ENCODE results near the gene IFITM2. TPM values are rescaled to one million over a fixed set of nuclear protein-coding genes. Genes with fewer than 3 reads are reported as not detected.

The IFITM2 gene
- total and polyA plus RNA-seq, 4 donors, result 8.5 to 1,441 (median 404) TPM

DNA sequence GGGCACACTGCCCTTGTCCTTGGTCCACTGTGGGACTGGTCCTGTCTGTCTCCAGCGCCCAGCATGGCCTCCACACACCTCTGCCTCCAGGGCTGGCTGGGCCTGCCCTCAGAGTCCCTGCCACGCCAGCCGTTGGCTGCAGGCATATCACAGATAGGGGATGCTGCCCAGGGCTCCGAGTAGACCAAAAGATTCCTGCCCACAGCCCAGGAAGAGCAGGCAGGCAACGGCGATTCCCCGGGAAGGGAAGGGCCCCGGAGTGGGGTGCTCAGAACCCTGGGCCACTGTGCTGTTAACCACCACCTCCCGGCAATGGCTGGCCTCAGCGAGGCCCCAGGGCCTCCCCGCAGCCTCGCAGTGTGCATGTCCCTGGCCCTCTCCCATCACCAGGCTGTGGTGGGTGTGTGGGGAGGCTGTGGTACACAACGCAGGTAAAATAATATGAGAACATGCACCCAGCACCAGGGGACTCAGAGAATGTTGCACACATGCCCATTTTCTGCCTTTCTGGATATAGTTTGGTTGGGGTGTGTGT lies 10.5 kb upstream of the IFITM2 start:
- no peaks in the 10 kb centered on the region for H3K9me3 ChIP-seq (ENCODE audit: control insufficient read depth in 4 of 4, low read length in 3 of 4)
- no peak overlapping the region for H3K9ac ChIP-seq (ENCODE audit: low read depth in 1 of 2, low read length in 2 of 2)
- WGBS, result 71% methylated on average over 13 of the region's 13 CpGs
- no peak overlapping the region for H3K4me3 ChIP-seq (ENCODE audit: low read depth in 1 of 3, low read length in 3 of 3)
- TF ChIP-seq, protein P1, sequence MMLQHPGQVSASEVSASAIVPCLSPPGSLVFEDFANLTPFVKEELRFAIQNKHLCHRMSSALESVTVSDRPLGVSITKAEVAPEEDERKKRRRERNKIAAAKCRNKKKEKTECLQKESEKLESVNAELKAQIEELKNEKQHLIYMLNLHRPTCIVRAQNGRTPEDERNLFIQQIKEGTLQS (IDR thresholded peaks at IDR 0.05), result no peak
- no peak for TF ChIP-seq EGR1 (IDR thresholded peaks at IDR 0.05; ENCODE audit: low read depth in 2 of 2)
- TF ChIP-seq NR2F2 (IDR thresholded peaks at IDR 0.05), result no peak
- no peak for TF ChIP-seq RXRA (IDR thresholded peaks at IDR 0.05)
- TF ChIP-seq HNF4G (IDR thresholded peaks at IDR 0.05), result no peak
- H3K27ac ChIP-seq (ENCODE audit: low read depth in 1 of 2, low read length in 2 of 2), result no peak overlapping the region
- no peaks in the 10 kb centered on the region for H3K4me1 ChIP-seq (ENCODE audit: control insufficient read depth in 4 of 4, insufficient read depth in 4 of 4, low read length in 3 of 4)
- peaks cover 0 to 2% (median 0%) of the 10 kb centered on the region in 4 donors for H3K36me3 ChIP-seq (ENCODE audit: control insufficient read depth in 4 of 4, insufficient read depth in 3 of 4, low read depth in 1 of 4, low read length in 3 of 4)
- DNase-seq (ENCODE audit: low spot score), result no peak
- H3K27me3 ChIP-seq (ENCODE audit: control insufficient read depth in 4 of 4, insufficient read depth in 4 of 4, low read length in 3 of 4), result no peaks in the 10 kb centered on the region

DNA sequence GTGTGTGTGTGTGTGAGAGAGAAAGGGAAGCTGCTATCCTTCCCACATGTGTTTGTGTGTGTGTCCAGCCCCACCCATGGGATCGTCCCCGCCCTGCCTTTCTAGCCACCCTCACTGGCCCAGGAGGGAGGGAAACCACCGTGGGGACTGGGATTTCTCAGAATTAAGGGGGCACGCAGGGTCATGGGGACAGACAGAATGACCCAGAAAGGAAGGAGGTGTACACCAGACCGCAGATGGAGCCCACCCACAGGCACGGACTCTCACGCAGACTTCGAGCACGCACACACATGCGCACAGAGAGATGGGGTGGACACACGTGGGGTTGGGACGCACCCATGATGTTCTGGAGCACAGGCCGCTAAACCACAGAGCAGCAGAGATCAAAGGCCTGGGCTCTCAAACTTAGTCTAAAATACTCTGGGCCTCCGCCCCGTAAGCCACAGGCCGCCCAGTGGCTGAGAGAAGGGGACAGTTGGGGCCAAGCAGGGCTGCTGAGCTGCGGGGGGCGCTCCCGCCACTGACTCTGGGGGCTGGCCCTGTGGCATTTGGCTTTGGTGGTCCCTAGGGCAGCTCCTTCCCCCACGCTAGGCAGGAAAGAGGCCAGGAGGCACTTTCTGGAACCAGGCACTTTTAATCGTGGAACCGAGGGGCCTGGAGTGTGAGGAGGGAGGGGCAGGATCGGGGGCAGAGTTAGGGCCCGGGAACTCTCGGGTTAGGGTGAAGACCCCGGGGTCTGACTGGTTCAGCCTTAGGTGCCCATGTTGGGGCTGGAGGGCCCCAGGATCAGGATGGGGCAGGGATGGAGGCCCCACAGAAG lies 9.8 kb upstream of the IFITM2 start:
- Histone ChIP-seq H3K9ac (ENCODE audit: low read depth in 1 of 2, low read length in 2 of 2) (no peak overlapping the region), H3K27ac (ENCODE audit: low read depth in 1 of 2, low read length in 2 of 2) (no peak overlapping the region), H3K4me3 (ENCODE audit: low read depth in 1 of 3, low read length in 3 of 3) (no peak overlapping the region), H3K4me1 (ENCODE audit: control insufficient read depth in 4 of 4, insufficient read depth in 4 of 4, low read length in 3 of 4) (no peaks in the 10 kb centered on the region), H3K36me3 (ENCODE audit: control insufficient read depth in 4 of 4, insufficient read depth in 3 of 4, low read depth in 1 of 4, low read length in 3 of 4) (peaks cover 0 to 2% (median 0%) of the 10 kb centered on the region in 4 donors), H3K9me3 (ENCODE audit: control insufficient read depth in 4 of 4, low read length in 3 of 4) (no peaks in the 10 kb centered on the region), H3K27me3 (ENCODE audit: control insufficient read depth in 4 of 4, insufficient read depth in 4 of 4, low read length in 3 of 4) (no peaks in the 10 kb centered on the region)
- DNase-seq (ENCODE audit: low spot score), result no peak
- TF ChIP-seq, protein P1 (IDR thresholded peaks at IDR 0.05), result no peak
- TF ChIP-seq RXRA (IDR thresholded peaks at IDR 0.05) (no peak), FOXA1 (IDR thresholded peaks at IDR 0.05) (no peak), SP1 (IDR thresholded peaks at IDR 0.05) (no peak), RAD21 (IDR thresholded peaks at IDR 0.05) (no peak), FOXA2 (IDR thresholded peaks at IDR 0.05) (no peak), NR2F2 (IDR thresholded peaks at IDR 0.05) (no peak), JUND (IDR thresholded peaks at IDR 0.05) (no peak), GABPA (IDR thresholded peaks at IDR 0.05 in 1 of 2, conservative IDR thresholded peaks at IDR 0.05 in 1 of 2) (no peak), TAF1 (conservative IDR thresholded peaks at IDR 0.05) (no peak), HNF4A (conservative IDR thresholded peaks at IDR 0.05) (no peak), YY1 (IDR thresholded peaks at IDR 0.05) (no peak), HNF4G (IDR thresholded peaks at IDR 0.05) (no peak), EGR1 (IDR thresholded peaks at IDR 0.05; ENCODE audit: low read depth in 2 of 2) (no peak)
- TF ChIP-seq, protein P2, sequence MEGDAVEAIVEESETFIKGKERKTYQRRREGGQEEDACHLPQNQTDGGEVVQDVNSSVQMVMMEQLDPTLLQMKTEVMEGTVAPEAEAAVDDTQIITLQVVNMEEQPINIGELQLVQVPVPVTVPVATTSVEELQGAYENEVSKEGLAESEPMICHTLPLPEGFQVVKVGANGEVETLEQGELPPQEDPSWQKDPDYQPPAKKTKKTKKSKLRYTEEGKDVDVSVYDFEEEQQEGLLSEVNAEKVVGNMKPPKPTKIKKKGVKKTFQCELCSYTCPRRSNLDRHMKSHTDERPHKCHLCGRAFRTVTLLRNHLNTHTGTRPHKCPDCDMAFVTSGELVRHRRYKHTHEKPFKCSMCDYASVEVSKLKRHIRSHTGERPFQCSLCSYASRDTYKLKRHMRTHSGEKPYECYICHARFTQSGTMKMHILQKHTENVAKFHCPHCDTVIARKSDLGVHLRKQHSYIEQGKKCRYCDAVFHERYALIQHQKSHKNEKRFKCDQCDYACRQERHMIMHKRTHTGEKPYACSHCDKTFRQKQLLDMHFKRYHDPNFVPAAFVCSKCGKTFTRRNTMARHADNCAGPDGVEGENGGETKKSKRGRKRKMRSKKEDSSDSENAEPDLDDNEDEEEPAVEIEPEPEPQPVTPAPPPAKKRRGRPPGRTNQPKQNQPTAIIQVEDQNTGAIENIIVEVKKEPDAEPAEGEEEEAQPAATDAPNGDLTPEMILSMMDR (IDR thresholded peaks at IDR 0.05; ENCODE audit: low read depth, low read length, missing input control), result no peak
- TF ChIP-seq, protein P3, sequence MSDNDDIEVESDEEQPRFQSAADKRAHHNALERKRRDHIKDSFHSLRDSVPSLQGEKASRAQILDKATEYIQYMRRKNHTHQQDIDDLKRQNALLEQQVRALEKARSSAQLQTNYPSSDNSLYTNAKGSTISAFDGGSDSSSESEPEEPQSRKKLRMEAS (IDR thresholded peaks at IDR 0.05), result no peak
- TF ChIP-seq, protein P4, sequence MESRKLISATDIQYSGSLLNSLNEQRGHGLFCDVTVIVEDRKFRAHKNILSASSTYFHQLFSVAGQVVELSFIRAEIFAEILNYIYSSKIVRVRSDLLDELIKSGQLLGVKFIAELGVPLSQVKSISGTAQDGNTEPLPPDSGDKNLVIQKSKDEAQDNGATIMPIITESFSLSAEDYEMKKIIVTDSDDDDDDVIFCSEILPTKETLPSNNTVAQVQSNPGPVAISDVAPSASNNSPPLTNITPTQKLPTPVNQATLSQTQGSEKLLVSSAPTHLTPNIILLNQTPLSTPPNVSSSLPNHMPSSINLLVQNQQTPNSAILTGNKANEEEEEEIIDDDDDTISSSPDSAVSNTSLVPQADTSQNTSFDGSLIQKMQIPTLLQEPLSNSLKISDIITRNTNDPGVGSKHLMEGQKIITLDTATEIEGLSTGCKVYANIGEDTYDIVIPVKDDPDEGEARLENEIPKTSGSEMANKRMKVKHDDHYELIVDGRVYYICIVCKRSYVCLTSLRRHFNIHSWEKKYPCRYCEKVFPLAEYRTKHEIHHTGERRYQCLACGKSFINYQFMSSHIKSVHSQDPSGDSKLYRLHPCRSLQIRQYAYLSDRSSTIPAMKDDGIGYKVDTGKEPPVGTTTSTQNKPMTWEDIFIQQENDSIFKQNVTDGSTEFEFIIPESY (IDR thresholded peaks at IDR 0.05), result no peak
- TF ChIP-seq, protein P5, sequence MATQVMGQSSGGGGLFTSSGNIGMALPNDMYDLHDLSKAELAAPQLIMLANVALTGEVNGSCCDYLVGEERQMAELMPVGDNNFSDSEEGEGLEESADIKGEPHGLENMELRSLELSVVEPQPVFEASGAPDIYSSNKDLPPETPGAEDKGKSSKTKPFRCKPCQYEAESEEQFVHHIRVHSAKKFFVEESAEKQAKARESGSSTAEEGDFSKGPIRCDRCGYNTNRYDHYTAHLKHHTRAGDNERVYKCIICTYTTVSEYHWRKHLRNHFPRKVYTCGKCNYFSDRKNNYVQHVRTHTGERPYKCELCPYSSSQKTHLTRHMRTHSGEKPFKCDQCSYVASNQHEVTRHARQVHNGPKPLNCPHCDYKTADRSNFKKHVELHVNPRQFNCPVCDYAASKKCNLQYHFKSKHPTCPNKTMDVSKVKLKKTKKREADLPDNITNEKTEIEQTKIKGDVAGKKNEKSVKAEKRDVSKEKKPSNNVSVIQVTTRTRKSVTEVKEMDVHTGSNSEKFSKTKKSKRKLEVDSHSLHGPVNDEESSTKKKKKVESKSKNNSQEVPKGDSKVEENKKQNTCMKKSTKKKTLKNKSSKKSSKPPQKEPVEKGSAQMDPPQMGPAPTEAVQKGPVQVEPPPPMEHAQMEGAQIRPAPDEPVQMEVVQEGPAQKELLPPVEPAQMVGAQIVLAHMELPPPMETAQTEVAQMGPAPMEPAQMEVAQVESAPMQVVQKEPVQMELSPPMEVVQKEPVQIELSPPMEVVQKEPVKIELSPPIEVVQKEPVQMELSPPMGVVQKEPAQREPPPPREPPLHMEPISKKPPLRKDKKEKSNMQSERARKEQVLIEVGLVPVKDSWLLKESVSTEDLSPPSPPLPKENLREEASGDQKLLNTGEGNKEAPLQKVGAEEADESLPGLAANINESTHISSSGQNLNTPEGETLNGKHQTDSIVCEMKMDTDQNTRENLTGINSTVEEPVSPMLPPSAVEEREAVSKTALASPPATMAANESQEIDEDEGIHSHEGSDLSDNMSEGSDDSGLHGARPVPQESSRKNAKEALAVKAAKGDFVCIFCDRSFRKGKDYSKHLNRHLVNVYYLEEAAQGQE (IDR thresholded peaks at IDR 0.05), result no peak
- WGBS, result 58% methylated on average over 26 of the region's 26 CpGs

All from liver (tissue), 9 donors.